Right lobe of liver (tissue), 4 donors: ENCODE measurements around the gene FBLIM1.

Experiments
- POLR2A ChIP-seq: fragments of 450-650 bp; IDR thresholded peaks from one replicate; pipeline ENCODE4 v1.6.1; 2017; ENCODE audit warnings: antibody characterized with exemption, mild to moderate bottlenecking
- TF ChIP-seq, protein P1 (sequence below), 4 donors: fragments of 200-600 bp in 3 of 4; fragments of 450-650 bp in 1 of 4; IDR thresholded peaks; one replicate each; pipeline versions ENCODE4 v1.5.1 to v1.8.0; 2016 to 2022; ENCODE audit warnings: antibody characterized with exemption in 4 of 4, mild to moderate bottlenecking in 2 of 4
- donor health status: DM: no; HTN: no; CAD: no.
- donor health status: DM: no; HTN: no; CAD: no.
- donor health status: DM: no; HTN: yes; CAD: no.

DNA sequence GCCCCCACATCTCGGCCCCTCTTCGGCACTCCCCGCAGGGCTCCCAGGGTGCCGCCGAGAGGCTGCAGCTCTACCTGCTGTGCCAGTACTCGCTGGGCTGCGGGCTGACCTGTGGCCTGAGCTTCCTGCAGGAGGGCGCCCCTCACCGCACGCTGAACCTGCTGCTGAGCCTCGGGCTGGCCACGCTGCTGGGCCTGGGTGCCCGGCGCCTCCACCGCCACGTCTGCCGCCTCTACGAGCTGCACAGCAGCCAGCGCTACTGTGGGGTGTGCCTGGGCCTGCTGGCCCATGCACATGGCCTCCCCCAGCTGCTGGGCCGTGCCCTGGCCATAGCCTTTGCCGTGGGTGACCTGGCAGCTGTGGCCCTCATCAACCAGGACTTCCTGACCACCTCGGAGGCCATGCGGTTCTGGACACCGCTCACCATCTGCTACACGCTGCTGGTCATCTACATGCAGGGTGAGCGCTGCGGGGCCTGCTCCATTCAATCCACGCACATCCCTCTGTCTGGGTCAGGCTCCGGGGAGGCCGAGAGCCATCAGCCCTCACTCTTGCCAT lies 14.4 kb upstream of the FBLIM1 start:
- TF ChIP-seq, protein P1, sequence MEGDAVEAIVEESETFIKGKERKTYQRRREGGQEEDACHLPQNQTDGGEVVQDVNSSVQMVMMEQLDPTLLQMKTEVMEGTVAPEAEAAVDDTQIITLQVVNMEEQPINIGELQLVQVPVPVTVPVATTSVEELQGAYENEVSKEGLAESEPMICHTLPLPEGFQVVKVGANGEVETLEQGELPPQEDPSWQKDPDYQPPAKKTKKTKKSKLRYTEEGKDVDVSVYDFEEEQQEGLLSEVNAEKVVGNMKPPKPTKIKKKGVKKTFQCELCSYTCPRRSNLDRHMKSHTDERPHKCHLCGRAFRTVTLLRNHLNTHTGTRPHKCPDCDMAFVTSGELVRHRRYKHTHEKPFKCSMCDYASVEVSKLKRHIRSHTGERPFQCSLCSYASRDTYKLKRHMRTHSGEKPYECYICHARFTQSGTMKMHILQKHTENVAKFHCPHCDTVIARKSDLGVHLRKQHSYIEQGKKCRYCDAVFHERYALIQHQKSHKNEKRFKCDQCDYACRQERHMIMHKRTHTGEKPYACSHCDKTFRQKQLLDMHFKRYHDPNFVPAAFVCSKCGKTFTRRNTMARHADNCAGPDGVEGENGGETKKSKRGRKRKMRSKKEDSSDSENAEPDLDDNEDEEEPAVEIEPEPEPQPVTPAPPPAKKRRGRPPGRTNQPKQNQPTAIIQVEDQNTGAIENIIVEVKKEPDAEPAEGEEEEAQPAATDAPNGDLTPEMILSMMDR (IDR thresholded peaks at IDR 0.05) = no peak
- TF ChIP-seq POLR2A = no peak
